ACC112 (cell line): ENCODE measurements around the gene FBXL7.

ENCODE experiments used
- H2AFZ ChIP-seq: fragments of 200-600 bp; sonication (generic); one replicate; pipeline ENCODE4 v1.6.0; 2017; ENCODE audit warnings: antibody characterized with exemption, low read length; ENCODE audit not compliant: unreplicated experiment
- H3K27ac ChIP-seq: fragments of 200-600 bp; sonication (generic); 2 replicates; pipeline ENCODE4 v1.5.1; 2014; ENCODE audit warnings: low read depth, mild to moderate bottlenecking, antibody characterized with exemption, low read length, moderate library complexity
- H3K27me3 ChIP-seq: fragments of 200-600 bp; sonication (generic); 2 replicates; pipeline ENCODE4 v1.6.1; 2014; ENCODE audit warnings: mild to moderate bottlenecking, antibody characterized with exemption, low read length, moderate library complexity, mixed read lengths; ENCODE audit not compliant: insufficient read depth
- H3K36me3 ChIP-seq: fragments of 200-600 bp; sonication (generic); 2 replicates; pipeline ENCODE4 v1.6.1; 2016; ENCODE audit warnings: mild to moderate bottlenecking, antibody characterized with exemption, low read length, moderate library complexity, mixed read lengths; ENCODE audit not compliant: insufficient read depth
- H3K4me1 ChIP-seq: fragments of 200-600 bp; sonication (generic); one replicate; pipeline ENCODE4 v1.6.1; 2016; ENCODE audit warnings: low read length, mixed read lengths; ENCODE audit not compliant: insufficient read depth, unreplicated experiment, control insufficient read depth
- H3K4me3 ChIP-seq: fragments of 200-600 bp; sonication (generic); 2 replicates; pipeline ENCODE4 v1.5.1; 2014; ENCODE audit warnings: mild to moderate bottlenecking, low read depth, low read length
- H3K79me2 ChIP-seq: fragments of 200-600 bp; sonication (generic); one replicate; pipeline ENCODE4 v1.6.0; 2016; ENCODE audit warnings: low read length; ENCODE audit not compliant: control insufficient read depth, unreplicated experiment, insufficient read depth

The FBXL7 gene

GRCh38 chr5:15592728-15593127, 92.7 kb downstream of the FBXL7 start:
- H3K4me3 ChIP-seq: no peak overlapping the region
- no peak overlapping the region for H3K27ac ChIP-seq
- H3K79me2 ChIP-seq: peaks cover 3% of the 10 kb centered on the region
- H2AFZ ChIP-seq: no peak overlapping the region
- no peaks in the 10 kb centered on the region for H3K4me1 ChIP-seq
- H3K27me3 ChIP-seq: no peaks in the 10 kb centered on the region
- H3K36me3 ChIP-seq: no peaks in the 10 kb centered on the region

GRCh38 chr5:15594977-15595568, 95.1 kb downstream of the FBXL7 start:
- no peaks in the 10 kb centered on the region for H3K27me3 ChIP-seq

GRCh38 chr5:15595929-15596328, 95.9 kb downstream of the FBXL7 start:
- Histone ChIP-seq H3K79me2 (no peaks in the 10 kb centered on the region), H3K27ac (no peak overlapping the region), H3K4me3 (no peak overlapping the region), H2AFZ (no peak overlapping the region), H3K4me1 (no peaks in the 10 kb centered on the region), H3K27me3 (no peaks in the 10 kb centered on the region), H3K36me3 (no peaks in the 10 kb centered on the region)

More at GRCh38 chr5:15594977-15595568, 95.1 kb downstream of the FBXL7 start:
- no peak overlapping the region for H3K4me3 ChIP-seq
- H2AFZ ChIP-seq: no peak overlapping the region
- H3K27ac ChIP-seq: no peak overlapping the region
- H3K4me1 ChIP-seq: no peaks in the 10 kb centered on the region
- no peaks in the 10 kb centered on the region for H3K79me2 ChIP-seq
- H3K36me3 ChIP-seq: no peaks in the 10 kb centered on the region

GRCh38 chr5:15596936-15597335, 97.0 kb downstream of the FBXL7 start:
- no peaks in the 10 kb centered on the region for H3K4me1 ChIP-seq
- no peak overlapping the region for H2AFZ ChIP-seq
- no peaks in the 10 kb centered on the region for H3K36me3 ChIP-seq
- no peak overlapping the region for H3K4me3 ChIP-seq
- H3K79me2 ChIP-seq: no peaks in the 10 kb centered on the region
- H3K27me3 ChIP-seq: no peaks in the 10 kb centered on the region
- no peak overlapping the region for H3K27ac ChIP-seq

GRCh38 chr5:15597804-15598203, 97.8 kb downstream of the FBXL7 start:
- Histone ChIP-seq H3K36me3 (no peaks in the 10 kb centered on the region), H2AFZ (no peak overlapping the region), H3K79me2 (no peaks in the 10 kb centered on the region), H3K4me1 (no peaks in the 10 kb centered on the region), H3K27me3 (no peaks in the 10 kb centered on the region), H3K27ac (no peak overlapping the region), H3K4me3 (no peak overlapping the region)

GRCh38 chr5:15598294-15598902, 98.4 kb downstream of the FBXL7 start:
- no peak overlapping the region for H3K4me3 ChIP-seq
- no peaks in the 10 kb centered on the region for H3K4me1 ChIP-seq
- H3K36me3 ChIP-seq: no peaks in the 10 kb centered on the region
- no peak overlapping the region for H2AFZ ChIP-seq
- no peaks in the 10 kb centered on the region for H3K27me3 ChIP-seq
- H3K79me2 ChIP-seq: no peaks in the 10 kb centered on the region
- no peak overlapping the region for H3K27ac ChIP-seq

GRCh38 chr5:15600035-15600434, 100.1 kb downstream of the FBXL7 start:
- Histone ChIP-seq H3K4me3 (no peak overlapping the region), H3K4me1 (no peaks in the 10 kb centered on the region), H3K27ac (no peak overlapping the region)

GRCh38 chr5:15601274-15601673, 101.3 kb downstream of the FBXL7 start:
- no peaks in the 10 kb centered on the region for H3K27me3 ChIP-seq
- H3K4me1 ChIP-seq: no peaks in the 10 kb centered on the region
- H3K4me3 ChIP-seq: no peak overlapping the region
- no peak overlapping the region for H2AFZ ChIP-seq
- no peaks in the 10 kb centered on the region for H3K36me3 ChIP-seq
- H3K27ac ChIP-seq: no peak overlapping the region
- H3K79me2 ChIP-seq: no peaks in the 10 kb centered on the region

More at GRCh38 chr5:15600035-15600434, 100.1 kb downstream of the FBXL7 start:
- no peaks in the 10 kb centered on the region for H3K36me3 ChIP-seq
- no peak overlapping the region for H2AFZ ChIP-seq
- H3K79me2 ChIP-seq: no peaks in the 10 kb centered on the region
- no peaks in the 10 kb centered on the region for H3K27me3 ChIP-seq

- no peak overlapping the region for H2AFZ ChIP-seq
- H3K27me3 ChIP-seq: no peaks in the 10 kb centered on the region
- no peak overlapping the region for H3K4me3 ChIP-seq
- H3K4me1 ChIP-seq: no peaks in the 10 kb centered on the region
- H3K36me3 ChIP-seq: no peaks in the 10 kb centered on the region
- no peaks in the 10 kb centered on the region for H3K79me2 ChIP-seq
- no peak overlapping the region for H3K27ac ChIP-seq
These were observed 101.9 kb downstream of the FBXL7 start for GRCh38 chr5:15601853-15602252.

GRCh38 chr5:15604986-15605385, 105.0 kb downstream of the FBXL7 start:
- H3K27ac ChIP-seq: no peak overlapping the region
- H2AFZ ChIP-seq: no peak overlapping the region
- no peak overlapping the region for H3K4me3 ChIP-seq
- H3K36me3 ChIP-seq: no peaks in the 10 kb centered on the region
- H3K4me1 ChIP-seq: no peaks in the 10 kb centered on the region
- no peaks in the 10 kb centered on the region for H3K79me2 ChIP-seq
- no peaks in the 10 kb centered on the region for H3K27me3 ChIP-seq

- H2AFZ ChIP-seq: no peak overlapping the region
- no peaks in the 10 kb centered on the region for H3K36me3 ChIP-seq
- H3K4me1 ChIP-seq: no peaks in the 10 kb centered on the region
- no peak overlapping the region for H3K27ac ChIP-seq
- no peak overlapping the region for H3K4me3 ChIP-seq
- no peaks in the 10 kb centered on the region for H3K79me2 ChIP-seq
- H3K27me3 ChIP-seq: no peaks in the 10 kb centered on the region
These were observed 106.2 kb downstream of the FBXL7 start for GRCh38 chr5:15606197-15606596.
